Measurements from ENCODE around the gene CAPN8. TPM values are rescaled to one million over a fixed set of nuclear protein-coding genes. Genes with fewer than 3 reads are reported as not detected.

The CAPN8 gene
- total and polyA plus RNA-seq, 2 donors from 2014 or later = 0.84 to 56.1 TPM

- DNase-seq (no peak), FAIRE-seq (no peak)
- H3K4me3 ChIP-seq (ENCODE audit: low read length in 3 of 3) = no peak overlapping the region
- H3K9ac ChIP-seq (ENCODE audit: low read length in 3 of 3) = no peak overlapping the region
- H3K36me3 ChIP-seq (ENCODE audit: control insufficient read depth in 2 of 3, insufficient read depth in 3 of 3, low read length in 3 of 3) = no peaks in the 10 kb centered on the region
- peaks cover 0 to 3% (median 0%) of the 10 kb centered on the region in 3 donors for H3K9me3 ChIP-seq (ENCODE audit: control insufficient read depth in 2 of 3, insufficient read depth in 1 of 3, low read length in 3 of 3)
- no peaks in the 10 kb centered on the region for H3K4me1 ChIP-seq (ENCODE audit: control insufficient read depth in 2 of 3, insufficient read depth in 2 of 3, low read depth in 1 of 3, low read length in 3 of 3)
- H3K27me3 ChIP-seq (ENCODE audit: control insufficient read depth, insufficient read depth, low read length) = no peaks in the 10 kb centered on the region
- no peak overlapping the region for H3K27ac ChIP-seq (ENCODE audit: low read depth in 2 of 2, low read length in 2 of 2)
- intact Hi-C loops (cut with DNase I) = no loop called here
- TF ChIP-seq CTCF (IDR thresholded peaks at IDR 0.05; ENCODE audit: borderline replicate concordance, extremely low read depth, insufficient read depth) = no peak
Observed at GRCh38 chr1:223543560-223543959, 121.9 kb downstream of the CAPN8 start.

- no peaks in the 10 kb centered on the region for H3K9me3 ChIP-seq (ENCODE audit: control insufficient read depth in 2 of 3, insufficient read depth in 1 of 3, low read length in 3 of 3)
- intact Hi-C loops (cut with DNase I) = no loop called here
- no peaks in the 10 kb centered on the region for H3K27me3 ChIP-seq (ENCODE audit: control insufficient read depth, insufficient read depth, low read length)
- H3K36me3 ChIP-seq (ENCODE audit: control insufficient read depth in 2 of 3, insufficient read depth in 3 of 3, low read length in 3 of 3) = no peaks in the 10 kb centered on the region
- FAIRE-seq (no peak), DNase-seq (no peak)
- no peak overlapping the region for H3K27ac ChIP-seq (ENCODE audit: low read depth in 2 of 2, low read length in 2 of 2)
- H3K4me3 ChIP-seq (ENCODE audit: low read length in 3 of 3) = no peak overlapping the region
- no peaks in the 10 kb centered on the region for H3K4me1 ChIP-seq (ENCODE audit: control insufficient read depth in 2 of 3, insufficient read depth in 2 of 3, low read depth in 1 of 3, low read length in 3 of 3)
- no peak overlapping the region for H3K9ac ChIP-seq (ENCODE audit: low read length in 3 of 3)
- TF ChIP-seq CTCF (IDR thresholded peaks at IDR 0.05; ENCODE audit: borderline replicate concordance, extremely low read depth, insufficient read depth) = no peak
Observed at GRCh38 chr1:223542831-223543230, 122.7 kb downstream of the CAPN8 start.

GRCh38 chr1:223540485-223541106 lies 124.9 kb downstream of the CAPN8 start:
- H3K27me3 ChIP-seq (ENCODE audit: control insufficient read depth, insufficient read depth, low read length) = no peaks in the 10 kb centered on the region
- FAIRE-seq (no peak), DNase-seq (no peak)
- H3K9ac ChIP-seq (ENCODE audit: low read length in 3 of 3) = no peak overlapping the region
- no peaks in the 10 kb centered on the region for H3K9me3 ChIP-seq (ENCODE audit: control insufficient read depth in 2 of 3, insufficient read depth in 1 of 3, low read length in 3 of 3)
- H3K4me1 ChIP-seq (ENCODE audit: control insufficient read depth in 2 of 3, insufficient read depth in 2 of 3, low read depth in 1 of 3, low read length in 3 of 3) = no peaks in the 10 kb centered on the region
- intact Hi-C loops (cut with DNase I) = no loop called here
- no peak overlapping the region for H3K27ac ChIP-seq (ENCODE audit: low read depth in 2 of 2, low read length in 2 of 2)
- no peak overlapping the region for H3K4me3 ChIP-seq (ENCODE audit: low read length in 3 of 3)
- H3K36me3 ChIP-seq (ENCODE audit: control insufficient read depth in 2 of 3, insufficient read depth in 3 of 3, low read length in 3 of 3) = no peaks in the 10 kb centered on the region
- no peak for TF ChIP-seq CTCF (IDR thresholded peaks at IDR 0.05; ENCODE audit: borderline replicate concordance, extremely low read depth, insufficient read depth)

DNA sequence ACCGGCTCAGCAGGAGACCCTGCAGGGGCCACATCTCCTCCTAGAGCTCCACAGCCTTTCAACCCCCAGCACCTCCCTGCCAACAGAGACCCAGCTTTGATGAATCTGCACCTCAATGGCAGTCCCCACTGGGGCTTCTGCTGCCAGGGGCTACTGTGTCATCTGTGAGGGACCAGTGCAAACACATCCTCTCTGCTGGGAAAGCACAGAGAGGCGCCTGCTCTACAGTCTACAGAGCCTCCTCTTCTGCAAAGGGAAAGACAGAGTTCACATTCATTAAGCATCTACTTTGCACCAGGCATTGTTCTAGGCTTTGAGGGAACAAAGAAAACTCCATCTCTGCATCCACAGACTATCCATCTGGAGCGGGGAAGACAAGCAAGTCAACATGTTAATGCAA lies 125.8 kb downstream of the CAPN8 start:
- H3K4me1 ChIP-seq (ENCODE audit: control insufficient read depth in 2 of 3, insufficient read depth in 2 of 3, low read depth in 1 of 3, low read length in 3 of 3) = no peaks in the 10 kb centered on the region
- no peak overlapping the region for H3K9ac ChIP-seq (ENCODE audit: low read length in 3 of 3)
- no peaks in the 10 kb centered on the region for H3K36me3 ChIP-seq (ENCODE audit: control insufficient read depth in 2 of 3, insufficient read depth in 3 of 3, low read length in 3 of 3)
- H3K27me3 ChIP-seq (ENCODE audit: control insufficient read depth, insufficient read depth, low read length) = no peaks in the 10 kb centered on the region
- TF ChIP-seq CTCF (IDR thresholded peaks at IDR 0.05; ENCODE audit: borderline replicate concordance, extremely low read depth, insufficient read depth) = no peak
- H3K27ac ChIP-seq (ENCODE audit: low read depth in 2 of 2, low read length in 2 of 2) = no peak overlapping the region
- intact Hi-C loops (cut with DNase I) = no loop called here
- H3K4me3 ChIP-seq (ENCODE audit: low read length in 3 of 3) = no peak overlapping the region
- no peaks in the 10 kb centered on the region for H3K9me3 ChIP-seq (ENCODE audit: control insufficient read depth in 2 of 3, insufficient read depth in 1 of 3, low read length in 3 of 3)
- FAIRE-seq = no peak
- no peak for DNase-seq
